Activated T-cell treated with anti-CD3 and anti-CD28 coated beads for 48 hours (primary cell): ENCODE measurements around the gene MRPL44.
"Not testable (repeated sequence)": the region's sequence is repeated elsewhere in the genome, so short reads cannot be mapped to it uniquely, and the experiment has no call there.

Experiments used
- DNase-seq: peaks from one replicate; pipeline ENCODE4 v3.0.0-alpha.2; 2020; ENCODE audit warnings: low read depth

Gene MRPL44

DNA sequence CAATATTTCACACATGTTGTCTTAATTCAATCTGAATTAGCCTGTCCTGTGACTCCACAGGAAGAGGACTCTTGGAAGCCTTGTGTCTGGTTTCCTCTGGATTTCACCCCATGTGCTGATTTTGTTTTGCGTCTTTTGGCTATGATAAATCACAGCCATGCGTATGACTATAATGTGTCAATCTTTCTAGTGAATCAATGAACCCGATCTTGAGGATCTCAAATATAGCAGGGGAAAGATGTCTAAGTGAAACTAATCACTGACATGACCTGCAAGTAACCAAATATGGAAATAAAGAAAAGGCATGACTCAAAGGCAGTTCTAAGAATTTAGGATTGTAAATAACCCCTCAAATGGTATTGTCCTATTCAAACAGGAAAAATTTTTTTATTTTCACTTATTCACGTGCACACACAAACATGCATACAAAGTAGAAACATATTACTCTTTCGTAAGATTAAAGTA, 20.4 kb upstream of the MRPL44 start:
- DNase-seq, result no peak

DNA sequence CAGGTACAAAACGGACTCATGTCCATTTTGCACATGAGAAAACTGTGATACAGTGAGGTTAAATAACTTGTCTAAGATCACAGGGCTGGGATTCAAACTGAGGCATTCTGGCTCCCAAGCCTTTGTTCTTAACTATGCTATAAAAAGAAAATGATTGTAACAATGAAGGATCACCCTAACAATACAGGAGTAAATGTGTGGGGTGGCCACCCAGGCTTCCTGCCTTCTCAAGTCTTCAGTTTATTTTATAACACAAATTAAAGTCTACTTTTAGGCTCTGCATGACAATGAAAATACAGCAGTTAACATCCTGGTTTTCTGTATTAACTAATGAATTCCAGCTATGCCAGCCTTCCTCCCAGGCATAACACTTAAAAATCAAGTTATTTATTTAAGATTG, 19.7 kb upstream of the MRPL44 start:
- no peak for DNase-seq

DNA sequence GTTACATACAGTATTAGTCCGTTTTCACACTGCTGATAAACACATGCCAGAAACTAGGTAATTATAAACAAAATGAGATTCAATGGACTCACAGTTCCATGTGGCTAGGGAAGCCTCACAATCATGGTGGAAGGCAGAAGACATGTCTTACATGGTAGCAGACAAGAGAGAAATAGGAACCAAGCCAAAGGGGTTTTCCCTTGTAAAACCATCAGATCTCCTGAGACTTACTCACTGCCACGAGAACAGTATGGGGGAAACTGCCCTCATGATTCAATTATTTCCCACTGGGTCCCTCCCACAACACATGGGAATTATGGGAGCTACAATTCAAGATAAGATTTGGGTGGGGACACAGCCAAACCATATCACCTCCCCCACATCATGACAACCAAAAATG, 17.8 kb upstream of the MRPL44 start:
- DNase-seq, result not testable (repeated sequence)

DNA sequence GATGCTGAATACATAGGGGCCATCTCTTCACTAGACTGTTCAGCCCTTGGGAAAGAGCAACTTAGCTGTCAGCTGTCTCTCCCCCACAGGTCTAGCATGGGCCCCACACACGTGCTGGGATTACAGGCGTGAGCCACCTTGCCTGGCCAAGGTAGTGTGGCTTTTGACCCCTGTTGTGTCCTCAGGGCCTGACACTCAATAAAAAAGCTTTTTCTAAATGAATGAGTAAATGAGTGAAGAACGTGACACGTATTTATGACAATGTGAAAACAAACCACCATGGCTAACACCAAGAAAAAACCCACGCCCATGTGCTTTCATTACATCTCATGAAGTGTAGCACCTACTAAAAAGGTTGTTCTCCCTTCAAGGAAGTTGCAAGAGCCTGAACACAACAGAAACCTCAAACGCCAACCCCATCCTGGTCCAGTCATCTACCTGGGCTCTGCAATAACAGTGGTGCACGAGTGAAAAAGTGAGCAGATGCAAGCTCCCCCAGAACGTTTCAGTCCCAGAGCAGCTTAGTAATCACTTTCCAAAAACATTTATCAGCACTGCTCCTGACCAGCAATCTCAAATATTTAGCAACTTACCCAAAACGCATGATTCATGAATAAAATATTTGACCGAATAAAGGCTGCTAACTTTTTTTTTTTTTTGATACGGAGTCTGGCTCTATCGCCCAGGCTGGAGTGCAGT, 15.5 kb upstream of the MRPL44 start:
- DNase-seq, result peak; percentile 66

DNA sequence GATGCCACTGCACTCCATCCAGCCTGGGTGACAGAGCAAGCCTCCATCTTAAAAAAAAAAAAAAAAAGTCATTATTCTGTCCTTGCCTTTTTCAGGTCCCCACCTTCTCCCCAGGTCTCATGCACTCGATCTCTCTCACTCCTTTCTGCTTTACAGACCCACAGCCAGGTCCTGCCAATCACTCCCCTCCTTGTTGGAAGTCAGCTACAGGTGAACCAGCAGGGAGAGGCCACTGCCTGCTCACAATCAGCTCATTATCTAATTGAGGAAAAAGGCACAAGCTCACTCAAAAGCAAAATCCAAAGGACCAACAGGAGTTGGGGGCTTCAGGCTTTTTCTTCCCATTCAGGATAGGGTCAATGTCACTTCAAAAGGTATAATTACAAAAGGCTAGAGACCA, 14.1 kb upstream of the MRPL44 start:
- DNase-seq, result no peak

DNA sequence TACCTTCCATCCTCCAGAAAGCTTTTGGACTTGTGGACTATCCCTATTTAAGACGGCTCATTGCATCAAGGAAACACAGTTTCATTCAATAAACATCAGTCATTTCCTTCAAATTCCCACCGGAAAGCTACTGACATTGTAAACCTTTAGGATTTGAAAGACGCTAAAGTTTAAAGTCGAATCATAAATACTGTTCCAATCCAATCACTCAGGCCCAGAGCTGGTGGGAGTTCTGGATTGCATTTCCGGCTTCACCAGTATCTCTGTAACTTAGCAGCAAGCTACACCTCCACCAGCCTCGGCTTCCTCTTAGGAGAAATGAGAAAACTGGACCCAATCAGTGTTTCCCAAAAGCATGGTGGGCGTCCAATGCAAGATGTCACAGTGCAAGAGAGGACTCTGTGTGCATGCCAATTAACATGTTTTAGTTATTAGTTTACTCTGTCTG, 13.7 kb upstream of the MRPL44 start:
- no peak for DNase-seq

DNA sequence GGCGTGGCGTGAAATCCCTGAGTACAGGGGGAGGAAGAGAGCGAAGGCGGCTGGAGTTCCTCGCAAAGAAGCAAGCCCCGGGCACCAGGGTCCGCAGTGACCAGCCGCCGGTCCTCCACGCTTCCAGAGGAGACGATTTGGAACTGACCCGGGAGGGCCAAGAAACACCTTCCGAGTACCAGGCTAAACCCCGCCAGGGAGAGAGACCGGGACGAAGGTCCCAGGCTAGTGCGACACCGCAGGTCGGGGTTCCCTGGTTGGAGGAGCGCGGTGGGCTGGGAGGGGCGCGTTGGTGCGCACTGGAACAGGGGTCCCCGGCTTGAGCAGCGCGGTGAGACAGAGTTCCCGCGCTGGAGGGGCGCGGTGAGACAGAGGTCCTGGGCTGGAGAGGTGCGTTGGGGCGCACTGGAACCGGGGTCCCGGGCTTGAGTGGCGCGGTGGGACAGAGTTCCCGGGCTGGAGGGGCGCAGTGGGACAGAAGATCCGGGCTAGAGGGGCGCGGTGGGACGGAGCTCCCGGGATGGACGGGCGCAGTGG, 13.0 kb upstream of the MRPL44 start:
- DNase-seq, result no peak

DNA sequence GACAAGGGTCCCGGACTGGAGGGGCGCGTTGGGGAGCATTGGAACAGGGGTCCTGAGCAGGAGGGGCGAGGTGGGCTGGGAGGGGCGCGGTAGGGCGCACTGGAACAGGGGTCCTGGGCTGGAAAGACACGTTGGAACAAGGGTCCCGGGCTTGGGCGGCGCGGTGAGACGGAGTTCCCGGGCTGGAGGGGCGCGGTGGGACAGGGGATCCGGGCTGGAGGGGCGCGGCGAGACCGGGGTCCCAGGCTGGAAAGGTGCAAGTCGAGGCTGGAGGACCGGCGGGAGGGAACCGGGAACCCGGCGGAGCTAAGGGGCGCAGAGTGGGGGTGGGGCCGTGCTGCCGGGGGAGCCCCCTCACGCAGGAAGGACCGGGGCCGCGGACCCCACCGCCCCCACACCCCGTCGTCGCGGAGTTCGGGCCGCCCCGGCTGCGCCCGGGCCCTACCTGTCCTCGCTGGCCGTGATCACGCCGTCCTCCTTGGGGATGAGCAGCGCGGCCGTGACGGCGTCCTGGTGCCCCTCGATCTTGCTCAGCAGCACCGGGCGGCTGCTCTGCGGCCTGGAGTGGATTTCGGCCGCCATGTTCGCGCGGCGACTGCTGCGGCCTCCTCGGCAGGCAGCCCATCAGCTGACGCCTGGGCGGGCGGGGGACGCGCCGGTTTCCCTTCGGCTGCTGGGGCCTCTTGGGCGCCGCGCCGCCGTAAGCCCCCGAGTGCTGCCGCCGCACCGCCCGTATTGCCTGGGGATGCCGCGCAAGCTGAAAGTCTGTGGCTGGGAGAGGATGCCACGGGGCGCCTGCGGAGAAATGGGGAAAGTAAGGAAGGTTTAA, 12.3 kb upstream of the MRPL44 start, which contains the start of gene WDFY1:
WDFY1 (minus strand) TSS at position 633 of the 829 bp plus-strand sequence; CDS start at position 582, 51 bp downstream.
- DNase-seq, result peak; percentile 83

DNA sequence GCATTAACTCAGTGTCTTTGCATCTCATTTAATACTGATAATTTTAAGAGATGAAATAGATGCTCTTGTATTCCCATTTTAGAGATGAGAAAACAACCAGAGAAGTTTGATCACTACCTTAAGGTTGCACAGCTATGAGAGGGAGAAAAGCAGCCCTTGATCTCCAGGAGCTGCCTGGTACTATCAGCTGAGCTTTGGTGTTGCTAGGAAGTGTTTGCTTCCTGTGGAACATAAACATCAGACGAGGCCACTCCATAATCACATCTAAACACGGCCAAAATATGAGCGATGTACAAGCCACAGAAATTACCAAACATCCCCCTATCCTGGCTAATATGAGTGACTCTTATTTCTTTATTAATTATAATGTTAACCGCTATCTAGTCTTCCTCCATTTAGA, 11.5 kb upstream of the MRPL44 start:
- no peak for DNase-seq

DNA sequence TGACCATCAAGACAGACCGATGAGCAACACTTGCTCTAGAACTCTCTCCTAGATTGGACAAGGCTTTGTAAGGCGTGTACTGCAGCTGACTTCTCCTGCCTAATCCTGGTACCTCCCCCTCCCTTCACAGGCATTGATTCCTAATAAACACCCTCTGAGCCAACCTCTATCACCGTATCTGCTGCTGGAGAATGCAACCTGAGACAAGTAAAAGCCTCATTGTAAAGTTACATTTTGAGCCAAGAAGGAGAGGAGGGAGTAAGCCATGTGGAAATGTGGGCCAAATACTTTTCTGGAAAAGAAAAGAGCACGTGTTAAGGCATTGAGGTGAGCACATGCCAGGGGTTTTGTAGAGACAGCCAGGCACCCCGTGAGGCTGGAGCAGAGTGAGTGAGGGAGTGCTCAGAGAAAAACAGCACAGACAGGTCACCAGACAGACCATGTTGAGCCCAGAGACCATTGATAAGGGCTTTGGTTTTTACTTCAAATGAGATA, 9.5 kb upstream of the MRPL44 start:
- no peak for DNase-seq

DNA sequence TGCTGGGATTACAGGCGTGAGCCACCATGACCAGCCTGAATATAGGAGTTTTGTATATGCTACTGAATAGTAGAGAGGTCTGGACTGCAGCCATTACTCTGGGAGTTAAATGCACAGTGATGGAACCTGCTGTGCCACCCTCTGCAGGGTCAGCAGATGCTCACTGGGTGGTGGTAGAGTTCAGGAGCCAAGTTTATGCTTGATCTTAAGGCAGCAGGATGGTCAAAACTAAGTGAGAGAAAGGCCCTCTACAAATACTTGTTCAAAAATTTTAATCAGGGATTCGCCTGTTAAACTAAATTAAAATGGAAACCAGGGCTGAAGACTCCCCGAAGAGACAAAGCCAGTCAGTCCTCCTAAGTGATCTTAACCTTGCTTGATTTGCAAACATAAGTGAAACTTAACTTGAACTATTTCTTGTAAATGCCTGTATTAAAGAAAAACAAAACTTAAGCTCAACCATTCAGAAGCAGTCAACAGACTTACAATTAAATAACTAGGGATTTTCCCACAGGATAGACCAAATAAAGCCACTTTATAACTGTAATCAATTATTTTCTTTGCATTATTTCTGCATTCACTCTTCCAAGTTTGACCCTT, 7.9 kb upstream of the MRPL44 start:
- DNase-seq, result no peak

DNA sequence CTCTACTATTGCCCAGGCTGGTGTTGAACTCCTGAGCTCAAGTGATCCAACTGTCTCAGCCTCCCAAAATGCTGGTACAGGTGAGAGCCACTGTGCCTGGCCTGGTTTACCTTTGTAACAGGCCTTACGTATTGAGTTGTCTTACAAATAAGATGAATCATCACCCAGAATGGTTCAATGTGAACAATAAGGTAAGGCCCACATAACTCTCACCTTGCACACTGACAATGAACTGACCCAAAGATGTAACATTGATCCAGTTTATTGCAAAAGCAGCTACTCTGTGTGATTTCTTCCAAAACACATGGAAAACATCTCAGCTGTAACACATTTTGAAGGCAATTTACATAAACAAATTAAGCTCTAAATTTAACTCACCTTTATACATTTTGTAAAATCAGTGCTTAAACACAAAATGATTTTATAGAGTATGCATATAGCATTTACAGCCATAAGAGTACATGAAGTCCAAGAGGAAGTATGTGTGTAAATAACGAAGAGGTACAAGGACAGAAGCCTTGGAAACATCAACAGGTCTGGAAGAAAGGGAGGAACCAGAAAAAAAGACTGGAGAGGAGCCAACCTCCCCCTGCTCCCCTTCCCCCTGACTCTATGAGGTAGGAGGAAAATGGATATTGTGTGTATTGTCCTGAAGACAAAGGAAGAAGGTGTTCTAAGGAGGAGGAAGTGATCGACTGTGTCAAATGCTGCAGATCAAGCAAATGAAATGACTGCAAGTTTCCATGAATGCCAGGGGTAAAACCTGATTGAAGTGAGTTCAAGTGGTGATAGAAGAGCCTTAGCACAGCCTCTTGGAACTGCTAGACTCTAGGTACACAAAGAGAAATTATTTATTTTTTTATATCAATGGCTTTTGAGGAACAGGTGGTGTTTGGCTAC, 6.6 kb upstream of the MRPL44 start:
- DNase-seq, result no peak

DNA sequence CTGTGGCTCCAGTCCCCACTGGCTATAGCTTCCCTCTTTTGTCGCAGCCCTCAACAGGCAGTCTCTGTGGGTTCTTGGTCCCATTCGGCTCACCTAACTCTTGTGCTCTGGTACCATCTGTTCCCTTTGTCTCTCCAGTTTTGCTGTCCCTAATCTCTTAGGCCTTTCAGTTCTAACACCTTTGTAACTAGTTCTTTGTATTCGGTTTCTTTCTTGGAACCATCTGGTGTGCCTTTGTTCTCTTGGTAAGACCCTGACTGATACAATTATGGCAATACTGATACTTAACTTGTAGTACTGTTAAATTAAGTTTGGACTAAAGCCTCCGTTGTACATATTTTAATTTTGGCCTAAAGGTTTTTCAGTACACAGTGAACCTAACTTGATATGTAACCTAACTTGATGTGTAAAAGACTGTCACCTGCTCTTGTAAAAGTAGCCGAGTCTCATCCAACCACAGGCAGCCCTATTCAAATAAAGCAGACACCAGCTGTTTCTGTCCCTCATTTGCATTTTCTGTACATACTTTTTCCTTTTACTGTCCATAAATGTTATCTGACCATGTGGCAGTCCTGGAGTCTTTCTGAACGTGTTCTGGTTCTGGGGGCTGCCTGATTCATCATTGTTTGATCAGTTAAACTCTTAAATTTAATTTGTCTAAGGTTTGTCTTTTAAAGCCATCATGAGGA, 4.8 kb upstream of the MRPL44 start:
- DNase-seq, result no peak

DNA sequence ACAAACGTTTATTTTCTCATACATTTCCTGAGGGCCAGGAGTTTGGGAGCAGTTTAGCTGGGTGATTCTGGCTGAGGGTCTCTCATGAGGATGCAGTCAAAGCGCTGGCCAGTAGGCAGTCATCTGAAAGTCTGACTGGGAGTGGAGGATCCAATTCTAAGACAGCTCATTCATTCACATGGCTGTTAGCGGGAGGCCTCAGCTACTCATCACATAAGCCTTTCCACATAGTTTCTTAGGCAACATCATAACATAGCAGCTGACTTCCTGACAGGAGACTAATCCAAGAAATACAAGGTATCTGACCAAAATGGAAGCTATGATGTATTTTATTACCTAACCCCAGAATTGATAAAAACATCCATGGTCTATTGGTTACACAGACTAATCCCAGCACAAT, 2.9 kb upstream of the MRPL44 start:
- DNase-seq, result no peak

DNA sequence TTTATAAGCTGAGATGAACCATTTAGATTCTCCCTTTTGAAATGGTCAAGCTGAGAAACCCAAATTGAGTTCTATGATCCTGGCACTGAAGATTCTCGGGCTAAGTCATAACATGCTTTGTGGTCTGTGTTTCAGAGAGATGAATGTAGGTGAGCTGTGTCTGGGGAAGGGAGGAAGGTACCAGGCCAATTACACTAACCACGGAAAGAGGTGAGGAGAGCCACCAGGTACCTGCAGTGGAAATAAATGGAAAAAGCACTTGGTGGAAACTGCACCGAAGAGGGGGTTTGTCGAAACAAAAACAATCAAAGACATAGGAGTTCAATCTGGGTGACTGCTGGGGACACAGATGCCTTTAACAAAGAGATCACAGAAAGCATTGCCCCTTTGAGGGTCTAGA, 963 bp upstream of the MRPL44 start:
- DNase-seq, result no peak

DNA sequence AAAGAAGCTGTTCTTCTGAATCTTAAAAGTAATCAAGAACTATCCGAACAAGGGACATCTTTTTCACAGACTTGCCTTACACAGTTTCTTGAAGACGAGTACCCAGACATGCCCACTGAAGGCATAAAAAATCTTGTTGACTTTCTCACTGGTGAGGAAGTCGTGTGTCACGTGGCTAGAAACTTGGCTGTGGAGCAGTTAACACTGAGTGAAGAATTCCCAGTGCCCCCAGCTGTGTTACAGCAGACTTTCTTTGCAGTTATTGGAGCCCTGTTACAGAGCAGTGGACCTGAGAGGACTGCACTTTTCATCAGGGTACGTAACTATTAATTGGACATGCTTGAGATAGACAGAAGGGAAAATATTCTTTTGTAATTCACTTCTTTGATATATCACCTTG, 2.4 kb downstream of the MRPL44 start:
- DNase-seq, result no peak

DNA sequence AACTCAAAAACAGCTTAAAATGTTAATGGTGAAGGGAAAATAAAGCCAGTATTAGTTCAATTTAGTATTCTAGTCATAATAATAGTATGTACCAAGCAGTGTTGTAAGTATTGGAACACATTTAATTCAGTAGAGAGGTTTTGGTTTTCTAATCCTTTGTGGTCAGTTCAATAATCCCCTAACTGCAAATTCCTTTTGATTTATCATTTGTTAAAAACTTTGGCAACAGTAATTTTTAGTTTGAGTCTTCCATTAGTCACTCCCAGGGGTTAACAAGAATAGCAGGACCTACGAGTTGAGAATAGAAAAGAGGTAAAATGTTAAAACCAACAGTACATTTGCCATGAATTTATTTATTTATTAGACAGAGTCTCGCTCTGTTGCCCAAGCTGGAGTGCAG, 10.7 kb downstream of the MRPL44 start:
- DNase-seq, result no peak

DNA sequence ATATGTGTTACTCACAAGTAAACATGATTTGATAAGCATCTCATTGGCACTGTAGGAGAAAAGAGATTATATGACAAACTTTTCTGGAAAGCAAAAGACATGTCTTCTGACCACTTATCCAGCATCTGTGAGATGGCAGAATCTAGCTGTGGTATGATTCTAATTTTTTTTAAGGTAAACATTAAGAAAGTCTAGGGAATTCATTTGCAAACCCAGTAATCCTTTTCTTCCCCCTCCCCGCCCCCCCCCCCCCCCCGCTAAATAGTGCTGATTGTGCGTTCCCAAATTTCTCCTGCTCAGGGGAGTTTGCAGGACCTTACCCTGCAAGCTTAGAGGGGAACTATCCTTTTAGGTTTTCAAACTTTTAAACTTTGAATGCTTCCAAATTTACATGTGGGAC, 12.1 kb downstream of the MRPL44 start:
- DNase-seq, result no peak

DNA sequence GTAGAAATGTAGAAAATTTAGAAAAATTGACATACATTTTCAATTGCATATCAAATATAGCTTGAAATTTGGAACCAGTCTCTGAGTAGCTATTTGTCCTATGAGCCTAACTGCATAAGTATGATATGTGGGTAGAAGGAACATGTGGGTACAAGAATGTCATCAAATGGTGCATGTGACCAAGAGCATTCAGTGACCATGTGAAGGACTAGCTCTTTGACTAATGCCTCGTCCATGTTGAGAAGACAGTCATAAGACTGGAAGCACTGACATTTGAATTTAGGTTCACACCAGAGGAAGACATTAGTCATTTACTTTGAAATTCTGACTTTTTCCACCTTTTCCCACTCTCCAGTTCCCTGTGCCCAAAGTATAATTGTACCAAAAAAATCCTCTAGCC, 12.6 kb downstream of the MRPL44 start:
- DNase-seq, result no peak

DNA sequence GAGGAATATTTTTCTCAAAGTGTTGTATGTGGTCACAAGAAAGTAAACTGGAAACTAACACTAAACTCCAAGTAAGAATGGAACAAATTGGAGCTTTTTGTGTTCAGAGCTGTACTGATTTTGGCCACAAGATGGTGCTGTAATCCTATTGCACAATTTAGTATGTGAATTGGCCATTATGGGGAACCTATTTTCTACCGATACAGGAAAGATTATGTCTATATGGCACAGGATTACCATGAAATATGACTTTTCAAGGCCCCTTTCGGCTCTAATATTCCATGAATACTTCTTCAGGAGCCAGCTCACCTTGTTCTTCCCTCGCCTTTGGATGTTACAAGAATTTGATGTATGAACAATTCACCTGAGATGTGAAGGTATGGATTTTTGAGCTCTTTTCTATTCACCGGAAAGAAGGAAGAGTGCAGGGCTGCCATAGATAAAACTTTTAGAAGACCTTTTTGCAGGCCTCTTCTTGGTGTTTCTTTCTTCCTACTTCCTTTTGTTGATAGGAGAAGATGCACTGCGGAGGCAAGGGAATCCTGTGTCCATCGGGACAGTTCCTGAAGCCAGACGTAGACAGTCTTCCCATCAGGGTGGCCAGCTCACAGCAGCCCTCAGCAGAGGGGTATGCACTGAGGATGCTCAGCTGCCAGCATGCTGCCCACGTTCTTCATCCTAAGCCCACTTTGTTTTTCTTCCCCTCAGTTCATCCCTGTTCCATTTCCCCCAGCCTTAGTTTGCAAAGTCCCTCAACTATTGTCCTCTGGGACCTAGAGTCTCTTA, 13.3 kb downstream of the MRPL44 start:
- peak; percentile 21 for DNase-seq
